Keratinocyte (primary cell): ENCODE data around the gene RRP1. TPM values are rescaled to one million over a fixed set of nuclear protein-coding genes. Genes with fewer than 3 reads are reported as not detected.

Experiments
- DNase-seq: peaks from one replicate; pipeline ENCODE4 v3.0.0-alpha.2; 2011; ENCODE audit warnings: low read depth, missing footprints, low spot score
- FAIRE-seq: peaks from 2 replicates; lab custom pipeline; 2011; peaks lifted over from hg19 to GRCh38; lab: Jason Lieb, UNC
- H2AFZ ChIP-seq: 2 replicates; pipeline ENCODE4 v1.6.0; 2012; ENCODE audit warnings: low read length, control low read depth, inconsistent platforms; ENCODE audit not compliant: control insufficient read depth
- H3K27ac ChIP-seq: 2 replicates; pipeline ENCODE4 v1.5.1; 2011; ENCODE audit warnings: low read length; ENCODE audit not compliant: control insufficient read depth, insufficient read depth
- H3K27me3 ChIP-seq: 3 replicates; pipeline ENCODE4 v1.6.0; 2011; ENCODE audit warnings: low read length; ENCODE audit not compliant: control insufficient read depth, insufficient read depth; ENCODE audit errors: extremely low read depth
- H3K36me3 ChIP-seq, 2 experiments: 2 replicates in 1 of 2; 3 replicates in 1 of 2; pipeline ENCODE4 v1.5.1; 2011; ENCODE audit warnings: low read length in 2 of 2, mild to moderate bottlenecking in 1 of 2; ENCODE audit not compliant: control insufficient read depth in 2 of 2, insufficient read depth in 2 of 2; ENCODE audit errors: extremely low read depth in 1 of 2
- H3K4me1 ChIP-seq: 3 replicates; pipeline ENCODE4 v1.5.1; 2011; ENCODE audit warnings: low read length; ENCODE audit not compliant: control insufficient read depth, insufficient read depth; ENCODE audit errors: extremely low read depth
- H3K4me2 ChIP-seq: 3 replicates; pipeline ENCODE4 v1.6.0; 2011; ENCODE audit warnings: low read depth, low read length; ENCODE audit not compliant: control insufficient read depth, insufficient read depth; ENCODE audit errors: extremely low read depth
- H3K4me3 ChIP-seq, 3 experiments: fragments of 200-600 bp in 1 of 3; sonication (generic) in 1 of 3; 2 replicates in 2 of 3; 3 replicates in 1 of 3; pipeline ENCODE4 v1.5.1; 2011 to 2016; ENCODE audit warnings: low read length in 3 of 3, mild to moderate bottlenecking in 3 of 3, control low read depth in 2 of 3, inconsistent platforms in 1 of 3, low read depth in 1 of 3, mixed read lengths in 1 of 3, mixed run types in 1 of 3, moderate library complexity in 1 of 3; ENCODE audit not compliant: control insufficient read depth in 2 of 3, insufficient read depth in 2 of 3; ENCODE audit errors: extremely low read depth in 1 of 3
- H3K79me2 ChIP-seq: 2 replicates; pipeline ENCODE4 v1.6.0; 2012; ENCODE audit warnings: low read length; ENCODE audit not compliant: control insufficient read depth, insufficient read depth
- H3K9ac ChIP-seq: 3 replicates; pipeline ENCODE4 v1.6.0; 2011; ENCODE audit warnings: low read length; ENCODE audit not compliant: control insufficient read depth, insufficient read depth; ENCODE audit errors: extremely low read depth
- H3K9me1 ChIP-seq: 3 replicates; pipeline ENCODE4 v1.6.0; 2011; ENCODE audit warnings: low read length; ENCODE audit not compliant: control insufficient read depth, insufficient read depth; ENCODE audit errors: extremely low read depth
- H3K9me3 ChIP-seq: 2 replicates; pipeline ENCODE4 v1.5.1; 2012; ENCODE audit warnings: low read depth, low read length; ENCODE audit not compliant: control insufficient read depth
- H4K20me1 ChIP-seq: 3 replicates; pipeline ENCODE4 v1.6.0; 2011; ENCODE audit warnings: low read length; ENCODE audit not compliant: control insufficient read depth, insufficient read depth; ENCODE audit errors: extremely low read depth
- CTCF ChIP-seq, 3 experiments: IDR thresholded peaks in 1 of 3; conservative IDR thresholded peaks in 1 of 3; optimal IDR thresholded peaks in 1 of 3; 2 replicates in 2 of 3; 3 replicates in 1 of 3; pipeline versions ENCODE3 to v1.5.1; 2011; ENCODE audit warnings: low read length in 3 of 3, mild to moderate bottlenecking in 3 of 3, moderate library complexity in 2 of 3, control low read depth in 1 of 3, inconsistent platforms in 1 of 3; ENCODE audit not compliant: insufficient read depth in 2 of 3; ENCODE audit errors: extremely low read depth in 1 of 3
- EZH2 ChIP-seq: IDR thresholded peaks from one replicate; pipeline ENCODE4 v1.6.1; 2012; ENCODE audit warnings: inconsistent platforms, mild to moderate bottlenecking, low read length, moderate library complexity
- dilution Hi-C: fragments of 300-500 bp; cut with MboI; formaldehyde crosslinking; loops from one replicate; pipeline ENCODE4 v1.7.0; 2020; ENCODE audit warnings: low sequenced_read_pairs; ENCODE audit not compliant: extremely low pct_ligation_motif_present
- polyA plus RNA-seq, 5 experiments: library from polyadenylated mRNA; depleted of rRNA in 3 of 5; stranded (reverse) in 3 of 5; stranded (forward) in 1 of 5; unstranded in 1 of 5; fragments of >200 nt; gene quantifications; 1 replicate in 1 of 5; 2 replicates in 3 of 5; 3 replicates in 1 of 5; pipeline versions ENCODE4 v1.2.1 to v1.2.3, GENCODE V29; 2011 to 2012; ENCODE audit warnings: missing spikeins in 2 of 5, low read depth in 1 of 5, low replicate concordance in 1 of 5

Gene RRP1
- polyA plus RNA-seq, 1 donor (not counting 4 experiments of a cell fraction or from before 2014, with no cell fraction given), result 25.0 TPM

GRCh38 chr21:43763901-43764523 lies 25.4 kb upstream of the RRP1 start:
- H3K9ac ChIP-seq, result no peak overlapping the region
- no peak for FAIRE-seq
- H4K20me1 ChIP-seq, result peaks cover 8% of the 10 kb centered on the region
- H2AFZ ChIP-seq, result no peak overlapping the region
- peaks cover 13 to 27% of the 10 kb centered on the region in 2 experiments for H3K36me3 ChIP-seq
- DNase-seq, result no peak
- H3K27ac ChIP-seq, result peak overlapping the region; percentile 40
- H3K4me3 ChIP-seq, result no peak overlapping the region
- TF ChIP-seq CTCF (optimal IDR thresholded peaks at IDR 0.05 in 1 of 3, IDR thresholded peaks at IDR 0.05 in 1 of 3, conservative IDR thresholded peaks at IDR 0.05 in 1 of 3; ENCODE audit: extremely low read depth in 1 of 3, insufficient read depth in 2 of 3, low read length in 3 of 3), result no peak
- TF ChIP-seq EZH2, result no peak
- H3K27me3 ChIP-seq, result no peaks in the 10 kb centered on the region
- peaks cover 49% of the 10 kb centered on the region for H3K4me1 ChIP-seq
- dilution Hi-C loops, result no loop called here
- no peaks in the 10 kb centered on the region for H3K79me2 ChIP-seq
- no peak overlapping the region for H3K4me2 ChIP-seq
- H3K9me3 ChIP-seq, result no peaks in the 10 kb centered on the region
- H3K9me1 ChIP-seq, result no peaks in the 10 kb centered on the region

DNA sequence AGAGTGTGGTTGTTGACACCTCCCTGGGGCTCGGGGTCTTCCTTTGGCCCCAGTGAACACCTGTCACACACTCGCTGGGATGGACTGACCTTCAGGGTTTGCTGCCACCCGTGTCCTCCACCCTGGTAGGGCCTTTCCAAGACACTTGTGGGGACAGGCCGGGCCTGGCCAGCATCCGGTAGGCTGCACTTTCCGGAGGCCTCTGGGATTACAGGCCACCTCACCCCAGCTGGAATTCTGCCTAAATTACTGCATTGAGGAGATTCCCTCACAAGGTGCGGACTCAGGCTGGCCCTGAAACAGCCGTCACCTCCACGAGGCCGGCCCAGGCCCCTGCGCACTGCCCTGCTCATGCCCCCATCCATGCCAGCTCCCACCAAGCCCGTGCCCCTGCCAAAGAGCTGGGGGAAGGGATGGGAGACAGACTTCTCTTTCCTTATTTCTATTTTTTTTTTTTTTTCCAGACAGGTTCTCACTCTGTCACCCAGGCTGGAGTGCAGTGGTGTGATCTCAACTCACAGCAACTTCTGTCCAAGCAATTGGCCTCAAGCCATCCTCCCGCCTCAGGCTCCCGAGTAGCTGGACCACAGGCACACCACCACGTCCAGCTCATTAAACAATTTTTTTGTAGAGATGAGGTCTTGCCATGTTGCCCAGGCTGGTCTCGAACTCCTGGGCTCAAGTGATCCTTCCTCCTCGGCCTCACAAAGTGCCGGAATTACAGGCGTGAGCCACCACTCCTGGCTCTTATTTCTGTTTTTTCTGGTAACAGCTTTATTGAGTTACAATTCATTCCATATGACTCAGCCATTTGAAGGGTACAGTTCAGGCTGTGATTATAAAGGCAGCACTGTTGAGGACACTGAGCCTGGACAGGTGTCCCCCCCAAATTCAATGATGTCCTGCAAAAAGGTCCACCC lies 24.5 kb upstream of the RRP1 start:
- Histone ChIP-seq H3K4me1 (peaks cover 49% of the 10 kb centered on the region), H3K4me2 (no peak overlapping the region), H3K9me1 (no peaks in the 10 kb centered on the region), H4K20me1 (peaks cover 8% of the 10 kb centered on the region), H3K9me3 (no peaks in the 10 kb centered on the region), H3K36me3 (peaks cover 9 to 22% of the 10 kb centered on the region in 2 experiments), H3K27me3 (no peaks in the 10 kb centered on the region), H3K79me2 (no peaks in the 10 kb centered on the region), H3K27ac (peak overlapping the region; percentile 40), H3K4me3 (no peak overlapping the region), H2AFZ (no peak overlapping the region), H3K9ac (no peak overlapping the region)
- DNase-seq (no peak), FAIRE-seq (no peak)
- no peak for TF ChIP-seq CTCF (optimal IDR thresholded peaks at IDR 0.05 in 1 of 3, IDR thresholded peaks at IDR 0.05 in 1 of 3, conservative IDR thresholded peaks at IDR 0.05 in 1 of 3; ENCODE audit: extremely low read depth in 1 of 3, insufficient read depth in 2 of 3, low read length in 3 of 3)
- no peak for TF ChIP-seq EZH2
- dilution Hi-C loops, result no loop called here
